ENCODE measurements around the gene DPEP2. TPM values are rescaled to one million over a fixed set of nuclear protein-coding genes. Genes with fewer than 3 reads are reported as not detected.

Gene DPEP2
- total RNA-seq, 8 experiments from 2014 or later: 0.13 to 0.57 (median 0.42) TPM; not detected in 5

- in situ Hi-C loops (cut with MboI; ENCODE audit: low pct_unique_long_range_greater_than_20kb in 2 of 9, low sequenced_read_pairs in 9 of 9, unreplicated experiment in 9 of 9): no loop called here
- no peaks in the 10 kb centered on the region for H3K4me1 ChIP-seq (replicated peaks in 1 of 2)
- H3K27ac ChIP-seq: no peak overlapping the region
- no peak for ATAC-seq (replicated peaks in 6 of 8)
- no peak overlapping the region for H3K4me3 ChIP-seq
- WGBS, 10 experiments: 70 to 100% (median 96%) methylated on average over 1 to 6 of the region's 8 CpGs
Measured at GRCh38 chr16:67953641-67954375, 45.5 kb downstream of the DPEP2 start.

DNA sequence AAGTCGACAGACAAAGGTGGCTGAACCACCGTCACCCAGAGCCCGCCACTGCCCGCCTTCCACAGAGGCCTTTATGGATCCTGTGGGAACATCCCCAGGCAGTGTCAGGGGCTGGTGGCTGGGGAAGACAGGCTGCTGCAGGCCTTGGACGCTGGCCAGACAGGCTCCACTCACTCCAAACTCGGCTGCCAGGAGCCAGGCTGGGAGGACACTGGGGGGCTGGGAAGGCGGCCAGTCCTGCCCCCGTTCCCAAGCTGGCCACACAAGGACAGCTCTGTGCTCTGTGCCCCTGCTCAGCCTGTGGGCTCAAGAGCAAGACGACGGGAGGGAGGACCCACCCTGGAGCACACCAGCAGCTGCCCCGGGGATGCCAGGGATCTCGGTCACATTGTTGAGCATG is 47.8 kb downstream of the DPEP2 start:
- no peak overlapping the region for H3K4me3 ChIP-seq
- in situ Hi-C loops (cut with MboI; ENCODE audit: low pct_unique_long_range_greater_than_20kb in 2 of 9, low sequenced_read_pairs in 9 of 9, unreplicated experiment in 9 of 9): no loop called here
- ATAC-seq (replicated peaks in 6 of 8): peak in 2 of 8 experiments; percentile 40 to 46
- no peaks in the 10 kb centered on the region for H3K4me1 ChIP-seq (replicated peaks in 1 of 2)
- WGBS, 10 experiments: 80 to 100% (median 100%) methylated on average over 1 to 2 of the region's 12 CpGs; no CpG with 5 or more reads in 7 of the 10 experiments
- H3K27ac ChIP-seq: no peak overlapping the region

DNA sequence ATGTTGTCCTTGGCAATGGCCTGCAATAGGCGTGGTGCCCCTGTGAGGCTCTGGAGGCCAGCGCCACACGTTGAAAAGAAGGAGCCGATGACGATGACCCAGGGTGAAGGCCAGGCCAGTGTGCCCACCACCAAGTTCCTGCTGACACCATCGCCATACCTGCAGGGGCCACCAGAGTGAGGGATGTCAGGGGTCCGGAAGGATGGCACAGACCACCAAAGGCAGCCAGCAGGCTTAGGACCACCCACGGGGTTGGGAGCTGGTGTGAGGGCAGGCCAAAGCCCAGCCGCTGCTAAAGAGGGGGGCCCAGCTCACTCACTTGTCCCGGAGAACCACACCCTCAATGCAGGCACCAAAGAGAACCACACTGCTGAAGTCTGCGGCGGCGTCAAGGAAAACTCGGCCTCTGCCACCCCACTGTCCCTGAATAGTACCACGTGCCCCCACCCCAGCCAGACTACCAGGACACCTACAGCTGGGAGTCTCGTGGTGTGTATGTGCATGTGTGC is 48.9 kb downstream of the DPEP2 start:
- Histone ChIP-seq H3K4me1 (replicated peaks in 1 of 2) (no peaks in the 10 kb centered on the region), H3K27ac (no peak overlapping the region), H3K4me3 (no peak overlapping the region)
- no peak for ATAC-seq (replicated peaks in 6 of 8)
- WGBS, 10 experiments: 87 to 92% (median 90%) methylated on average over 4 to 7 of the region's 16 CpGs; no CpG with 5 or more reads in 7 of the 10 experiments
- in situ Hi-C loops (cut with MboI; ENCODE audit: low pct_unique_long_range_greater_than_20kb in 2 of 9, low sequenced_read_pairs in 9 of 9, unreplicated experiment in 9 of 9): no loop called here

DNA sequence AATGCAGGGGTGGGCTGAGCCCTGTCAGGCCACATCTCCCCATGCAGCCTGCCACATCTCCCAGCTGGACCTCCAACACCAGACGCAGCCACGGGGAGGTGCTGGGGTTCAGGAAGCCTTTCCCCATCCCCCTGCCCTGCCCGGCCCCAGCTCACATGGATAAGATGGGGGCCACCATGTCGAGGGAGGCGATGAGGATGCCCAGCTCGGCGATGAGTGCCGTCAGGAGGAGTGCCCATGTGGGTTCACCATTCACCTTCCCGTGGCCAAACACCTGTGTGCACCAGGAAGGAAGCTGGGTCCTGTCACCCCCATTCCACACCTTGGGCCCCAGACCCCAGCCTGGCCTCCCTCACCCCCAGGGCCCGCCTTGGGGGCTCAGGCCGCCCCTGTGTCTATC is 49.6 kb downstream of the DPEP2 start:
- in situ Hi-C loops (cut with MboI; ENCODE audit: low pct_unique_long_range_greater_than_20kb in 2 of 9, low sequenced_read_pairs in 9 of 9, unreplicated experiment in 9 of 9): no loop called here
- ATAC-seq (replicated peaks in 6 of 8): no peak
- no peak overlapping the region for H3K4me3 ChIP-seq
- H3K27ac ChIP-seq: no peak overlapping the region
- H3K4me1 ChIP-seq (replicated peaks in 1 of 2): peaks cover 0 to under 1% of the 10 kb centered on the region in 2 donors
- 82% methylated on average over 2 of the region's 11 CpGs; no CpG with 5 or more reads in 9 of the 10 experiments for WGBS, 10 experiments

GRCh38 chr16:67948015-67948414 is 51.3 kb downstream of the DPEP2 start:
- Histone ChIP-seq H3K27ac (no peak overlapping the region), H3K4me3 (no peak overlapping the region), H3K4me1 (replicated peaks in 1 of 2) (peaks cover 10 to 12% of the 10 kb centered on the region in 2 donors)
- ATAC-seq (replicated peaks in 6 of 8): peak in 1 of 8 experiments; percentile 9
- WGBS, 10 experiments: 25 to 100% (median 93%) methylated on average over 1 to 6 of the region's 15 CpGs; no CpG with 5 or more reads in 7 of the 10 experiments
- in situ Hi-C loops (cut with MboI; ENCODE audit: low pct_unique_long_range_greater_than_20kb in 2 of 9, low sequenced_read_pairs in 9 of 9, unreplicated experiment in 9 of 9): no loop called here

DNA sequence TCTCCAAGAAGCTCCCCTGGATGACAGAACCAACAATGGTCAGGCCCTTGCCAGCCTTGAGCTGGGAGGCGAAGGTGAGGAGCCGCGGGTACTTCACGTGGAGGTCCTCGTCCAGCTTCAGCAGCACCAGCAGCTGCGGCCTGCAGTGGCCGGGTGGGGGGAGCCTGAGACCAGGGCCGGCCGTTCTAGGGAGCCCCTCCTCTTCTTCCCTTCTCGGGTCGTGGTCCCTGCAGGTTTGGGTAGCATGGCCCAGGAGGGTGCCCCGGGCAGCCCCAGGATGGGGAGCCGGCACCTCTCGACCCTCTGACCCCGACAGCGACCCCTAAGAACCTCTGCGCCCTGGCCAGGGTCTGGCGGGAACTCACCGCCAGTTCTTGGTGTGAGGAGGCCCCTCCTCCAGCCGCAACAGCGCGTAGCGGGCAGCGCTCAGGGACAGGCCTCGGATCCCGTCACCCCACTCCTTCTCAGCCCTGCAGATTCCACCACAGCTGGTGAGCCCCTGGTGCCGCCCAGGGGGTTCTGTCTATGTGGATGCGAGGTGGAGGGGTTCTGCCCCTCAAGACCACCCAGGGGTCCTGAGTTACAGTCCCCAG is 52.2 kb downstream of the DPEP2 start:
- in situ Hi-C loops (cut with MboI; ENCODE audit: low pct_unique_long_range_greater_than_20kb in 2 of 9, low sequenced_read_pairs in 9 of 9, unreplicated experiment in 9 of 9): no loop called here
- WGBS, 10 experiments: 92 to 100% (median 94%) methylated on average over 1 to 7 of the region's 28 CpGs; no CpG with 5 or more reads in 7 of the 10 experiments
- ATAC-seq (replicated peaks in 6 of 8): no peak
- Histone ChIP-seq H3K4me3 (no peak overlapping the region), H3K4me1 (replicated peaks in 1 of 2) (peaks cover 10 to 12% of the 10 kb centered on the region in 2 donors), H3K27ac (no peak overlapping the region)

DNA sequence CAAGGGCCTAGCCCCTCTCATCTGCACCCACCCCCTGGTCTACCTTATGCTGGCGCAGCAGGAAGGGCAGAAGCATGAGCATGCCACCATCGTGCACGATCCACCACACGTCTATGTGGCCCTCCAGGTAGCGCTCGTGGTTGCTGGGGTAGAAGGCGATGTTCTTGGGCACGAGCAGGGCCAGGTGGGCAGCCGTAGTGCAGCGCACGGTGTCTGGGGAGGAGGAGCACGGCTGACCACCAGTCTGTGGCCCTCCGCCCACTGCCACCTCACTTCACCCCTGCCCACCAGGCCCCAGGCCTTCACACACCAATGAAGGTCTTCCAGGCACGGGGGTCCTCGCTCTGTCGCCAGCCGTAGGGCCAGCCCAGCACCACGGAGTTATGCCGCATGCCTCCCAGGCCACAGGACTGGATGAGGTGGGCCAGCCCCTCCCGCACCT is 53.1 kb downstream of the DPEP2 start:
- Histone ChIP-seq H3K4me3 (no peak overlapping the region), H3K27ac (no peak overlapping the region), H3K4me1 (replicated peaks in 1 of 2) (peaks cover 10 to 12% of the 10 kb centered on the region in 2 donors)
- no peak for ATAC-seq (replicated peaks in 6 of 8)
- in situ Hi-C loops (cut with MboI; ENCODE audit: low pct_unique_long_range_greater_than_20kb in 2 of 9, low sequenced_read_pairs in 9 of 9, unreplicated experiment in 9 of 9): no loop called here
- WGBS, 10 experiments: 91 to 100% methylated on average over 2 to 8 of the region's 20 CpGs; no CpG with 5 or more reads in 8 of the 10 experiments

- H3K4me3 ChIP-seq: no peak overlapping the region
- no peak overlapping the region for H3K27ac ChIP-seq
- 60 to 100% (median 100%) methylated on average over 2 to 13 of the region's 24 CpGs; no CpG with 5 or more reads in 6 of the 10 experiments for WGBS, 10 experiments
- H3K4me1 ChIP-seq (replicated peaks in 1 of 2): peaks cover 10 to 12% of the 10 kb centered on the region in 2 donors
- in situ Hi-C loops (cut with MboI; ENCODE audit: low pct_unique_long_range_greater_than_20kb in 2 of 9, low sequenced_read_pairs in 9 of 9, unreplicated experiment in 9 of 9): no loop called here
- ATAC-seq (replicated peaks in 6 of 8): peak in 2 of 8 experiments; percentile 4 to 7
Measured at GRCh38 chr16:67945392-67945933, 53.8 kb downstream of the DPEP2 start.

GRCh38 chr16:67944690-67945391 is 54.4 kb downstream of the DPEP2 start:
- Histone ChIP-seq H3K4me3 (no peak overlapping the region), H3K27ac (peak overlapping the region in 1 of 2 donors; percentile 30), H3K4me1 (replicated peaks in 1 of 2) (peaks cover 10 to 12% of the 10 kb centered on the region in 2 donors)
- ATAC-seq (replicated peaks in 6 of 8): no peak
- in situ Hi-C loops (cut with MboI; ENCODE audit: low pct_unique_long_range_greater_than_20kb in 2 of 9, low sequenced_read_pairs in 9 of 9, unreplicated experiment in 9 of 9): no loop called here
- 100% methylated on average over 1 to 4 of the region's 24 CpGs; no CpG with 5 or more reads in 8 of the 10 experiments for WGBS, 10 experiments

- WGBS, 10 experiments: 10 to 60% (median 55%) methylated on average over 1 to 9 of the region's 23 CpGs; no CpG with 5 or more reads in 7 of the 10 experiments
- ATAC-seq (replicated peaks in 6 of 8): peak; percentile 60 to 76 (median 68)
- Histone ChIP-seq H3K4me3 (no peak within 1 kb of the TSS), H3K4me1 (replicated peaks in 1 of 2) (peaks cover 10 to 12% of the 10 kb centered on the region in 2 donors), H3K27ac (peak within 1 kb of the TSS in 1 of 2 donors; percentile 48)
- in situ Hi-C loops (cut with MboI; ENCODE audit: low pct_unique_long_range_greater_than_20kb in 2 of 9, low sequenced_read_pairs in 9 of 9, unreplicated experiment in 9 of 9): no loop called here
Measured at GRCh38 chr16:67943619-67944504, 55.4 kb downstream of the DPEP2 start, which contains the start of gene LCAT. TSS of gene LCAT (minus strand) at chr16:67944120. CDS start at chr16:67944101, 19 bp downstream.

GRCh38 chr16:67943256-67943618 is 56.0 kb downstream of the DPEP2 start:
- no CpG with 5 or more reads among the region's 6 CpGs for WGBS, 10 experiments
- Histone ChIP-seq H3K4me1 (replicated peaks in 1 of 2) (peaks cover 10 to 12% of the 10 kb centered on the region in 2 donors), H3K27ac (no peak overlapping the region), H3K4me3 (no peak overlapping the region)
- ATAC-seq (replicated peaks in 6 of 8): no peak
- in situ Hi-C loops (cut with MboI; ENCODE audit: low pct_unique_long_range_greater_than_20kb in 2 of 9, low sequenced_read_pairs in 9 of 9, unreplicated experiment in 9 of 9): no loop called here

Data from motor neuron (in vitro differentiated cells).